WTC11 (cell line): ENCODE measurements around the gene ABCA12. TPM values are rescaled to one million over a fixed set of nuclear protein-coding genes. Genes with fewer than 3 reads are reported as not detected.

Experiments used
- ATAC-seq: fragments of 200-7000 bp; cut with Tn5 transposase; 2 replicates; pipeline ENCODE4 v1.10.0; 2021; ENCODE audit warnings: mild to moderate bottlenecking, moderate library complexity
- CTCF ChIA-PET: fragments of 300-600 bp; sonication (Branson Sonifier 250); formaldehyde crosslinking; loops from one replicate; lab custom pipeline; 2021; ENCODE audit warnings: antibody characterized with exemption; lab: Charles Lee
- POLR2A ChIA-PET: fragments of 350-600 bp; sonication (Branson Sonifier 250); formaldehyde crosslinking; loops from one replicate; lab custom pipeline; 2021; ENCODE audit warnings: antibody characterized with exemption; lab: Charles Lee
- DNase-seq: peaks from one replicate; pipeline ENCODE4 v3.0.0; 2021; ENCODE audit warnings: low spot score
- H3K27ac Mint-ChIP-seq: 2 replicates; pipeline ENCODE4 v1.8.0; 2021; ENCODE audit warnings: mixed read lengths
- H3K27me3 Mint-ChIP-seq: 2 replicates; pipeline ENCODE4 v1.8.0; 2021; ENCODE audit warnings: low read depth, mild to moderate bottlenecking, moderate library complexity, mixed read lengths
- H3K36me3 Mint-ChIP-seq: 2 replicates; pipeline ENCODE4 v1.8.0; 2021; ENCODE audit warnings: mixed read lengths
- H3K4me1 Mint-ChIP-seq: 2 replicates; pipeline ENCODE4 v1.8.0; 2022; ENCODE audit warnings: mixed read lengths
- H3K4me3 Mint-ChIP-seq: 2 replicates; pipeline ENCODE4 v1.8.0; 2021; ENCODE audit warnings: mild to moderate bottlenecking, moderate library complexity, mixed read lengths
- H3K9me3 Mint-ChIP-seq: 2 replicates; pipeline ENCODE4 v1.8.0; 2021; ENCODE audit warnings: mixed read lengths
- CREB1 ChIP-seq: sonication (generic); formaldehyde crosslinking; IDR thresholded peaks from 2 replicates; pipeline ENCODE4 v1.8.0; 2023; ENCODE audit warnings: mild to moderate bottlenecking, missing genetic modification reagents
- ELF4 ChIP-seq: sonication (generic); formaldehyde crosslinking; IDR thresholded peaks from 2 replicates; pipeline ENCODE4 v1.8.1; 2022; ENCODE audit warnings: low read depth, mild to moderate bottlenecking, moderate library complexity, missing genetic modification reagents
- ERG ChIP-seq: fragments of 250-450 bp; sonication (Bioruptor Pico); IDR thresholded peaks from 2 replicates; pipeline ENCODE4 v1.8.0; 2021; ENCODE audit warnings: mild to moderate bottlenecking
- FOXJ3 ChIP-seq: sonication (generic); formaldehyde crosslinking; IDR thresholded peaks from 2 replicates; pipeline ENCODE4 v1.9.0; 2021; ENCODE audit warnings: missing genetic modification reagents, mild to moderate bottlenecking, borderline replicate concordance
- GRHL2 ChIP-seq: fragments of 250-450 bp; sonication (Bioruptor Pico); IDR thresholded peaks from 2 replicates; pipeline ENCODE4 v1.8.0; 2022; ENCODE audit warnings: mild to moderate bottlenecking, moderate library complexity; ENCODE audit not compliant: insufficient replicate concordance, severe bottlenecking
- HMGA2 ChIP-seq: fragments of 250-450 bp; sonication (Bioruptor Pico); IDR thresholded peaks from 2 replicates; pipeline ENCODE4 v1.4.0; 2021; ENCODE audit warnings: mild to moderate bottlenecking, moderate library complexity
- MYBL2 ChIP-seq: sonication (generic); formaldehyde crosslinking; IDR thresholded peaks from 2 replicates; pipeline ENCODE4 v1.8.1; 2023; ENCODE audit warnings: mild to moderate bottlenecking, moderate library complexity, missing genetic modification reagents
- NFATC4 ChIP-seq: fragments of 250-450 bp; sonication (Bioruptor Pico); IDR thresholded peaks from 2 replicates; pipeline ENCODE4 v1.9.0; 2021; ENCODE audit warnings: mild to moderate bottlenecking
- NR1H2 ChIP-seq: sonication (generic); formaldehyde crosslinking; IDR thresholded peaks from 2 replicates; pipeline ENCODE4 v1.9.0; 2021; ENCODE audit warnings: mild to moderate bottlenecking, moderate library complexity, missing genetic modification reagents
- NR3C1 ChIP-seq: sonication (generic); formaldehyde crosslinking; conservative IDR thresholded peaks from 2 replicates; pipeline ENCODE4 v1.8.1; 2023; ENCODE audit warnings: low read depth, mild to moderate bottlenecking, missing genetic modification reagents
- OVOL2 ChIP-seq: fragments of 250-450 bp; sonication (Bioruptor Pico); IDR thresholded peaks from 2 replicates; pipeline ENCODE4 v1.9.0; 2021; ENCODE audit warnings: mild to moderate bottlenecking, borderline replicate concordance
- PREB ChIP-seq: sonication (generic); formaldehyde crosslinking; IDR thresholded peaks from 2 replicates; pipeline ENCODE4 v1.8.1; 2022; ENCODE audit warnings: mild to moderate bottlenecking, missing genetic modification reagents, moderate library complexity, borderline replicate concordance
- TCF7 ChIP-seq: sonication (generic); formaldehyde crosslinking; IDR thresholded peaks from 2 replicates; pipeline ENCODE4 v1.8.0; 2022; ENCODE audit warnings: mild to moderate bottlenecking, low read depth, missing genetic modification reagents, moderate library complexity
- ZNF121 ChIP-seq: sonication (generic); formaldehyde crosslinking; IDR thresholded peaks from 2 replicates; pipeline ENCODE4 v1.8.0; 2023; ENCODE audit warnings: missing genetic modification reagents
- ZNF423 ChIP-seq: fragments of 250-450 bp; sonication (Bioruptor Pico); IDR thresholded peaks from 2 replicates; pipeline ENCODE4 v2.1.2; 2022; ENCODE audit warnings: mild to moderate bottlenecking, moderate library complexity
- ZNF425 ChIP-seq: fragments of 250-450 bp; sonication (Bioruptor Pico); conservative IDR thresholded peaks from 2 replicates; pipeline ENCODE4 v1.9.0; 2021; ENCODE audit warnings: mild to moderate bottlenecking
- total RNA-seq: library from RNA; stranded (reverse); gene quantifications from 3 replicates; pipeline ENCODE4 v1.2.3, GENCODE V29; 2021
- TF ChIP-seq, protein P1 (sequence below): fragments of 250-450 bp; sonication (Bioruptor Pico); IDR thresholded peaks from 2 replicates; pipeline ENCODE4 v1.9.0; 2021; ENCODE audit warnings: mild to moderate bottlenecking, borderline replicate concordance
- TF ChIP-seq, protein P2 (sequence below): sonication (generic); formaldehyde crosslinking; IDR thresholded peaks from 2 replicates; pipeline ENCODE4 v1.8.1; 2022; ENCODE audit warnings: missing genetic modification reagents, borderline replicate concordance

Gene ABCA12
- total RNA-seq, 1 experiment from 2014 or later, result 0.04 TPM

GRCh38 chr2:215082446-215082845 is 56.0 kb downstream of the ABCA12 start:
- Mint-ChIP-seq H3K9me3 (no peaks in the 10 kb centered on the region), H3K4me3 (no peak overlapping the region), H3K4me1 (peaks cover 8% of the 10 kb centered on the region), H3K27me3 (no peaks in the 10 kb centered on the region), H3K36me3 (no peaks in the 10 kb centered on the region), H3K27ac (no peak overlapping the region)
- POLR2A ChIA-PET, result no interaction called here
- DNase-seq (no peak), ATAC-seq (no peak)
- TF ChIP-seq ERG (CRISPR knock-in tag) (no peak), ZNF423 (CRISPR knock-in tag) (no peak), TCF7 (CRISPR knock-in tag) (no peak), OVOL2 (CRISPR knock-in tag) (no peak), FOXJ3 (no peak), GRHL2 (CRISPR knock-in tag) (no peak), HMGA2 (CRISPR knock-in tag) (no peak), NR3C1 (CRISPR knock-in tag) (no peak), ZNF425 (CRISPR knock-in tag) (no peak), NR1H2 (CRISPR knock-in tag) (no peak), ZNF121 (CRISPR knock-in tag) (no peak), MYBL2 (no peak), CREB1 (CRISPR knock-in tag) (no peak), NFATC4 (CRISPR knock-in tag) (no peak), PREB (CRISPR knock-in tag) (no peak), ELF4 (CRISPR knock-in tag) (no peak)
- TF ChIP-seq, protein P1, sequence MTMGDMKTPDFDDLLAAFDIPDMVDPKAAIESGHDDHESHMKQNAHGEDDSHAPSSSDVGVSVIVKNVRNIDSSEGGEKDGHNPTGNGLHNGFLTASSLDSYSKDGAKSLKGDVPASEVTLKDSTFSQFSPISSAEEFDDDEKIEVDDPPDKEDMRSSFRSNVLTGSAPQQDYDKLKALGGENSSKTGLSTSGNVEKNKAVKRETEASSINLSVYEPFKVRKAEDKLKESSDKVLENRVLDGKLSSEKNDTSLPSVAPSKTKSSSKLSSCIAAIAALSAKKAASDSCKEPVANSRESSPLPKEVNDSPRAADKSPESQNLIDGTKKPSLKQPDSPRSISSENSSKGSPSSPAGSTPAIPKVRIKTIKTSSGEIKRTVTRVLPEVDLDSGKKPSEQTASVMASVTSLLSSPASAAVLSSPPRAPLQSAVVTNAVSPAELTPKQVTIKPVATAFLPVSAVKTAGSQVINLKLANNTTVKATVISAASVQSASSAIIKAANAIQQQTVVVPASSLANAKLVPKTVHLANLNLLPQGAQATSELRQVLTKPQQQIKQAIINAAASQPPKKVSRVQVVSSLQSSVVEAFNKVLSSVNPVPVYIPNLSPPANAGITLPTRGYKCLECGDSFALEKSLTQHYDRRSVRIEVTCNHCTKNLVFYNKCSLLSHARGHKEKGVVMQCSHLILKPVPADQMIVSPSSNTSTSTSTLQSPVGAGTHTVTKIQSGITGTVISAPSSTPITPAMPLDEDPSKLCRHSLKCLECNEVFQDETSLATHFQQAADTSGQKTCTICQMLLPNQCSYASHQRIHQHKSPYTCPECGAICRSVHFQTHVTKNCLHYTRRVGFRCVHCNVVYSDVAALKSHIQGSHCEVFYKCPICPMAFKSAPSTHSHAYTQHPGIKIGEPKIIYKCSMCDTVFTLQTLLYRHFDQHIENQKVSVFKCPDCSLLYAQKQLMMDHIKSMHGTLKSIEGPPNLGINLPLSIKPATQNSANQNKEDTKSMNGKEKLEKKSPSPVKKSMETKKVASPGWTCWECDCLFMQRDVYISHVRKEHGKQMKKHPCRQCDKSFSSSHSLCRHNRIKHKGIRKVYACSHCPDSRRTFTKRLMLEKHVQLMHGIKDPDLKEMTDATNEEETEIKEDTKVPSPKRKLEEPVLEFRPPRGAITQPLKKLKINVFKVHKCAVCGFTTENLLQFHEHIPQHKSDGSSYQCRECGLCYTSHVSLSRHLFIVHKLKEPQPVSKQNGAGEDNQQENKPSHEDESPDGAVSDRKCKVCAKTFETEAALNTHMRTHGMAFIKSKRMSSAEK (CRISPR knock-in tag), result no peak
- TF ChIP-seq, protein P2, sequence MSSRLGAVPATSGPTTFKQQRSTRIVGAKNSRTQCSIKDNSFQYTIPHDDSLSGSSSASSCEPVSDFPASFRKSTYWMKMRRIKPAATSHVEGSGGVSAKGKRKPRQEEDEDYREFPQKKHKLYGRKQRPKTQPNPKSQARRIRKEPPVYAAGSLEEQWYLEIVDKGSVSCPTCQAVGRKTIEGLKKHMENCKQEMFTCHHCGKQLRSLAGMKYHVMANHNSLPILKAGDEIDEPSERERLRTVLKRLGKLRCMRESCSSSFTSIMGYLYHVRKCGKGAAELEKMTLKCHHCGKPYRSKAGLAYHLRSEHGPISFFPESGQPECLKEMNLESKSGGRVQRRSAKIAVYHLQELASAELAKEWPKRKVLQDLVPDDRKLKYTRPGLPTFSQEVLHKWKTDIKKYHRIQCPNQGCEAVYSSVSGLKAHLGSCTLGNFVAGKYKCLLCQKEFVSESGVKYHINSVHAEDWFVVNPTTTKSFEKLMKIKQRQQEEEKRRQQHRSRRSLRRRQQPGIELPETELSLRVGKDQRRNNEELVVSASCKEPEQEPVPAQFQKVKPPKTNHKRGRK (CRISPR knock-in tag), result no peak
- CTCF ChIA-PET, result no interaction called here
